ENCODE results near the gene ARMC5. TPM values are rescaled to one million over a fixed set of nuclear protein-coding genes. Genes with fewer than 3 reads are reported as not detected.

ARMC5 gene
- total and polyA plus RNA-seq, 9 of the 15 experiments (the other 6 are each of a cell fraction or from before 2014, with no cell fraction given), result 0.11 to 13.5 (median 2.1) TPM

GRCh38 chr16:31476303-31477219, 17.3 kb downstream of the ARMC5 start (continued):
- TF ChIP-seq VEZF1 (CRISPR knock-in tag; IDR thresholded peaks at IDR 0.05) (peak; percentile 34), STAT5B (CRISPR knock-in tag; IDR thresholded peaks at IDR 0.05) (no peak), BCL6 (CRISPR knock-in tag; IDR thresholded peaks at IDR 0.05) (no peak), KLF10 (CRISPR knock-in tag; IDR thresholded peaks at IDR 0.05) (no peak), HDAC6 (IDR thresholded peaks at IDR 0.05; ENCODE audit: low read depth, low read length) (no peak), NCOA1 (IDR thresholded peaks at IDR 0.05; ENCODE audit: low read depth) (no peak), CREBBP (IDR thresholded peaks at IDR 0.05; ENCODE audit: low read depth, low read length) (no peak), CC2D1A (IDR thresholded peaks at IDR 0.05) (no peak), PHF20 (IDR thresholded peaks at IDR 0.05; ENCODE audit: partially characterized antibody) (no peak), POLR2AphosphoS5 (IDR thresholded peaks at IDR 0.05; ENCODE audit: control insufficient read depth, insufficient read depth, low read depth, low read length) (peak; percentile 25; the same call in 1 of the 2 replicates), TOE1 (IDR thresholded peaks at IDR 0.05; ENCODE audit: borderline replicate concordance) (no peak), TOE1 (CRISPR knock-in tag; IDR thresholded peaks at IDR 0.05; ENCODE audit: borderline replicate concordance, low read depth) (no peak)
